Activated naive CD4-positive, alpha-beta T cell treated with anti-CD3 and anti-CD28 coated beads for 36 hours (primary cell): ENCODE measurements around the gene GPT2. TPM values are rescaled to one million over a fixed set of nuclear protein-coding genes. Genes with fewer than 3 reads are reported as not detected.

ENCODE experiments used
- CTCF ChIA-PET: fragments of 350-600 bp; sonication (Branson Sonifier 250); formaldehyde crosslinking; loops from one replicate; lab custom pipeline; 2021; ENCODE audit warnings: antibody characterized with exemption; lab: Charles Lee
- DNase-seq: peaks from one replicate; pipeline ENCODE4 v3.0.0-alpha.2; 2020
- H3K27ac Mint-ChIP-seq: one replicate; pipeline ENCODE4 v1.8.0; 2021; ENCODE audit warnings: mild to moderate bottlenecking, mixed read lengths
- H3K27me3 Mint-ChIP-seq: one replicate; pipeline ENCODE4 v1.8.0; 2021; ENCODE audit warnings: low read depth, mixed read lengths
- H3K36me3 Mint-ChIP-seq: one replicate; pipeline ENCODE4 v1.8.0; 2021; ENCODE audit warnings: low read depth, mixed read lengths
- H3K4me1 Mint-ChIP-seq: one replicate; pipeline ENCODE4 v1.8.0; 2021; ENCODE audit warnings: low read depth, mixed read lengths
- H3K4me3 Mint-ChIP-seq: one replicate; pipeline ENCODE4 v1.8.0; 2021; ENCODE audit warnings: mild to moderate bottlenecking, moderate library complexity, mixed read lengths
- H3K9me3 Mint-ChIP-seq: one replicate; pipeline ENCODE4 v1.8.0; 2021; ENCODE audit warnings: mixed read lengths
- intact Hi-C: fragments of 100-400 bp; cut with micrococcal nuclease; formaldehyde crosslinking; loops from one replicate; pipeline ENCODE4 v1.15.1; 2023
- total RNA-seq, 2 experiments: library from RNA; stranded (reverse); gene quantifications; one replicate each; pipeline ENCODE4 v1.2.3, GENCODE V29; 2021

GPT2 gene
- total RNA-seq, 2 experiments from 2014 or later = 15.5 to 18.6 TPM

GRCh38 chr16:46904471-46904870, 20.3 kb downstream of the GPT2 start:
- CTCF ChIA-PET = interaction anchor here (6.4 kb wide), 1 partner anchor 51 kb away, joined by 58 read pairs; no protein-coding TSS in a partner anchor
- peaks cover 1% of the 10 kb centered on the region for H3K36me3 Mint-ChIP-seq
- H3K4me3 Mint-ChIP-seq = no peak overlapping the region
- peaks cover 3% of the 10 kb centered on the region for H3K4me1 Mint-ChIP-seq
- no peaks in the 10 kb centered on the region for H3K9me3 Mint-ChIP-seq
- intact Hi-C loops = no loop called here
- H3K27me3 Mint-ChIP-seq = no peaks in the 10 kb centered on the region
- no peak overlapping the region for H3K27ac Mint-ChIP-seq
- no peak for DNase-seq

GRCh38 chr16:46906360-46907060, 22.3 kb downstream of the GPT2 start:
- Mint-ChIP-seq H3K27ac (no peak overlapping the region), H3K4me3 (no peak overlapping the region), H3K36me3 (peaks cover 7% of the 10 kb centered on the region), H3K9me3 (no peaks in the 10 kb centered on the region), H3K4me1 (peaks cover 10% of the 10 kb centered on the region), H3K27me3 (no peaks in the 10 kb centered on the region)
- CTCF ChIA-PET = interaction anchor here (0.6 to 6.4 kb wide), 7 partner anchors 18 to 1441 kb away, joined by 3 to 58 read pairs (median 5); no protein-coding TSS in a partner anchor
- DNase-seq = no peak
- intact Hi-C loops = no loop called here

GRCh38 chr16:46907061-46907774, 23.1 kb downstream of the GPT2 start:
- Mint-ChIP-seq H3K27ac (no peak overlapping the region), H3K4me3 (no peak overlapping the region), H3K27me3 (no peaks in the 10 kb centered on the region), H3K9me3 (no peaks in the 10 kb centered on the region), H3K36me3 (peaks cover 9% of the 10 kb centered on the region), H3K4me1 (peaks cover 10% of the 10 kb centered on the region)
- intact Hi-C loops = no loop called here
- CTCF ChIA-PET = interaction anchor here (0.6 to 6.4 kb wide), 6 partner anchors 19 to 1245 kb away, joined by 3 to 58 read pairs (median 4); no protein-coding TSS in a partner anchor
- DNase-seq = no peak

GRCh38 chr16:46908540-46909372, 24.6 kb downstream of the GPT2 start:
- CTCF ChIA-PET = interaction anchor here (0.6 to 6.4 kb wide), 20 partner anchors 19 to 302 kb away, joined by 3 to 58 read pairs (median 4); partner anchors contain the start of gene GPT2

GRCh38 chr16:46911038-46911437, 26.9 kb downstream of the GPT2 start:
- intact Hi-C loops = no loop called here

More at GRCh38 chr16:46908540-46909372, 24.6 kb downstream of the GPT2 start:
- no peak overlapping the region for H3K27ac Mint-ChIP-seq
- H3K4me3 Mint-ChIP-seq = no peak overlapping the region
- peak; percentile 72 for DNase-seq
- H3K36me3 Mint-ChIP-seq = peaks cover 9% of the 10 kb centered on the region
- H3K4me1 Mint-ChIP-seq = peaks cover 10% of the 10 kb centered on the region
- intact Hi-C loops = loop anchor here (1.0 to 2.0 kb wide), 4 partner anchors 54 to 354 kb away; no protein-coding TSS in a partner anchor
- no peaks in the 10 kb centered on the region for H3K27me3 Mint-ChIP-seq
- no peaks in the 10 kb centered on the region for H3K9me3 Mint-ChIP-seq

GRCh38 chr16:46911650-46912049, 27.5 kb downstream of the GPT2 start:
- no peak for DNase-seq
- Mint-ChIP-seq H3K4me3 (no peak overlapping the region), H3K36me3 (peaks cover 17% of the 10 kb centered on the region), H3K4me1 (peaks cover 10% of the 10 kb centered on the region), H3K9me3 (no peaks in the 10 kb centered on the region), H3K27ac (no peak overlapping the region), H3K27me3 (no peaks in the 10 kb centered on the region)
- intact Hi-C loops = no loop called here
- CTCF ChIA-PET = interaction anchor here (4.1 kb wide), 1 partner anchor 238 kb away, joined by 16 read pairs; no protein-coding TSS in a partner anchor

More at GRCh38 chr16:46911038-46911437, 26.9 kb downstream of the GPT2 start:
- no peak for DNase-seq
- CTCF ChIA-PET = interaction anchor here (4.1 kb wide), 1 partner anchor 238 kb away, joined by 16 read pairs; no protein-coding TSS in a partner anchor
- H3K27me3 Mint-ChIP-seq = no peaks in the 10 kb centered on the region
- H3K36me3 Mint-ChIP-seq = peaks cover 17% of the 10 kb centered on the region
- peaks cover 10% of the 10 kb centered on the region for H3K4me1 Mint-ChIP-seq
- no peak overlapping the region for H3K4me3 Mint-ChIP-seq
- H3K9me3 Mint-ChIP-seq = no peaks in the 10 kb centered on the region
- no peak overlapping the region for H3K27ac Mint-ChIP-seq

GRCh38 chr16:46914556-46915201, 30.5 kb downstream of the GPT2 start:
- no peak for DNase-seq
- no peaks in the 10 kb centered on the region for H3K27me3 Mint-ChIP-seq
- CTCF ChIA-PET = interaction anchor here (0.6 to 4.1 kb wide), 6 partner anchors 12 to 241 kb away, joined by 3 to 16 read pairs (median 4); no protein-coding TSS in a partner anchor
- no peaks in the 10 kb centered on the region for H3K9me3 Mint-ChIP-seq
- no peak overlapping the region for H3K27ac Mint-ChIP-seq
- H3K4me1 Mint-ChIP-seq = peaks cover 7% of the 10 kb centered on the region
- no peak overlapping the region for H3K4me3 Mint-ChIP-seq
- peaks cover 17% of the 10 kb centered on the region for H3K36me3 Mint-ChIP-seq
- intact Hi-C loops = no loop called here

- H3K36me3 Mint-ChIP-seq = peaks cover 17% of the 10 kb centered on the region
- peaks cover 7% of the 10 kb centered on the region for H3K4me1 Mint-ChIP-seq
- H3K27ac Mint-ChIP-seq = no peak overlapping the region
- no peaks in the 10 kb centered on the region for H3K9me3 Mint-ChIP-seq
- intact Hi-C loops = no loop called here
- DNase-seq = no peak
- H3K27me3 Mint-ChIP-seq = no peaks in the 10 kb centered on the region
- CTCF ChIA-PET = interaction anchor here (1.1 kb wide), 1 partner anchor 68 kb away, joined by 3 read pairs; no protein-coding TSS in a partner anchor
- no peak overlapping the region for H3K4me3 Mint-ChIP-seq
Measured at GRCh38 chr16:46915483-46916025, 31.4 kb downstream of the GPT2 start.

- Mint-ChIP-seq H3K36me3 (peaks cover 14% of the 10 kb centered on the region), H3K27ac (no peak overlapping the region), H3K27me3 (no peaks in the 10 kb centered on the region), H3K4me3 (no peak overlapping the region), H3K9me3 (no peaks in the 10 kb centered on the region), H3K4me1 (no peaks in the 10 kb centered on the region)
- CTCF ChIA-PET = interaction anchor here (0.6 kb wide), 1 partner anchor 196 kb away, joined by 3 read pairs; no protein-coding TSS in a partner anchor
- intact Hi-C loops = no loop called here
- no peak for DNase-seq
Measured at GRCh38 chr16:46916980-46917379, 32.8 kb downstream of the GPT2 start.

GRCh38 chr16:46918400-46918799, 34.2 kb downstream of the GPT2 start:
- Mint-ChIP-seq H3K4me1 (no peaks in the 10 kb centered on the region), H3K4me3 (no peak overlapping the region), H3K27ac (no peak overlapping the region), H3K27me3 (no peaks in the 10 kb centered on the region), H3K9me3 (no peaks in the 10 kb centered on the region), H3K36me3 (peaks cover 19% of the 10 kb centered on the region)
- intact Hi-C loops = no loop called here
- CTCF ChIA-PET = interaction anchor here (0.8 kb wide), 1 partner anchor 12 kb away, joined by 3 read pairs; no protein-coding TSS in a partner anchor
- no peak for DNase-seq
